Measurements from ENCODE around the gene TAGLN2. TPM values are rescaled to one million over a fixed set of nuclear protein-coding genes. Genes with fewer than 3 reads are reported as not detected.
A peak's percentile ranks its signal among the peaks of the same experiment; 100 is the strongest.

TAGLN2 gene
- total RNA-seq, 1 experiment from 2014 or later: 464 TPM

- no peaks in the 10 kb centered on the region for H3K36me3 Mint-ChIP-seq (ENCODE audit: insufficient read depth, unreplicated experiment)
- DNase-seq (ENCODE audit: unreplicated experiment): peak; percentile 93
- TF ChIP-seq CTCF (IDR thresholded peaks at IDR 0.05; ENCODE audit: unreplicated experiment): no peak
- H3K4me1 Mint-ChIP-seq (ENCODE audit: insufficient read depth, unreplicated experiment): peaks cover 14% of the 10 kb centered on the region
- H3K27ac Mint-ChIP-seq (ENCODE audit: low read depth, unreplicated experiment): no peak overlapping the region
- ChIA-PET POLR2A (interaction anchor here (0.7 to 6.1 kb wide), 8 partner anchors 10 to 99 kb away, joined by 3 to 82 read pairs (median 12); partner anchors contain the start of gene DUSP23), CTCF (interaction anchor here (0.7 to 9.4 kb wide), 15 partner anchors 9 to 719 kb away, joined by 3 to 164 read pairs (median 7); no protein-coding TSS in a partner anchor)
- no peaks in the 10 kb centered on the region for H3K9me3 Mint-ChIP-seq (ENCODE audit: unreplicated experiment)
- BruUV-seq (replicated peaks): no TSS peak
- no peak overlapping the region for H3K4me3 Mint-ChIP-seq (ENCODE audit: unreplicated experiment)
- intact Hi-C loops (cut with micrococcal nuclease): no loop called here
- no peaks in the 10 kb centered on the region for H3K27me3 Mint-ChIP-seq (ENCODE audit: insufficient read depth, unreplicated experiment)
Measured at GRCh38 chr1:159879977-159880376, 45.3 kb downstream of the TAGLN2 start.

- no peak for DNase-seq (ENCODE audit: unreplicated experiment)
- CTCF ChIA-PET: interaction anchor here (0.6 to 9.4 kb wide), 12 partner anchors 8 to 732 kb away, joined by 3 to 164 read pairs (median 6); partner anchors contain the start of genes FCRL6 and TAGLN2
- H3K9me3 Mint-ChIP-seq (ENCODE audit: unreplicated experiment): no peaks in the 10 kb centered on the region
- no TSS peak for BruUV-seq (replicated peaks)
- intact Hi-C loops (cut with micrococcal nuclease): no loop called here
- no peak overlapping the region for H3K4me3 Mint-ChIP-seq (ENCODE audit: unreplicated experiment)
- H3K27me3 Mint-ChIP-seq (ENCODE audit: insufficient read depth, unreplicated experiment): no peaks in the 10 kb centered on the region
- no peak overlapping the region for H3K27ac Mint-ChIP-seq (ENCODE audit: low read depth, unreplicated experiment)
- H3K4me1 Mint-ChIP-seq (ENCODE audit: insufficient read depth, unreplicated experiment): peaks cover 14% of the 10 kb centered on the region
- POLR2A ChIA-PET: interaction anchor here (0.6 to 6.1 kb wide), 7 partner anchors 10 to 246 kb away, joined by 3 to 82 read pairs (median 3); partner anchors contain the start of gene DUSP23
- TF ChIP-seq CTCF (IDR thresholded peaks at IDR 0.05; ENCODE audit: unreplicated experiment): no peak
- no peaks in the 10 kb centered on the region for H3K36me3 Mint-ChIP-seq (ENCODE audit: insufficient read depth, unreplicated experiment)
Measured at GRCh38 chr1:159879136-159879535, 46.2 kb downstream of the TAGLN2 start.

- H3K27me3 Mint-ChIP-seq (ENCODE audit: insufficient read depth, unreplicated experiment): no peaks in the 10 kb centered on the region
- no peak for TF ChIP-seq CTCF (IDR thresholded peaks at IDR 0.05; ENCODE audit: unreplicated experiment)
- H3K9me3 Mint-ChIP-seq (ENCODE audit: unreplicated experiment): no peaks in the 10 kb centered on the region
- no peak overlapping the region for H3K27ac Mint-ChIP-seq (ENCODE audit: low read depth, unreplicated experiment)
- no peaks in the 10 kb centered on the region for H3K36me3 Mint-ChIP-seq (ENCODE audit: insufficient read depth, unreplicated experiment)
- peaks cover 14% of the 10 kb centered on the region for H3K4me1 Mint-ChIP-seq (ENCODE audit: insufficient read depth, unreplicated experiment)
- no peak overlapping the region for H3K4me3 Mint-ChIP-seq (ENCODE audit: unreplicated experiment)
- BruUV-seq (replicated peaks): no TSS peak
- intact Hi-C loops (cut with micrococcal nuclease): no loop called here
- CTCF ChIA-PET: interaction anchor here (0.6 to 9.4 kb wide), 9 partner anchors 13 to 1179 kb away, joined by 3 to 164 read pairs (median 6); partner anchors contain the start of gene FCRL6
- POLR2A ChIA-PET: interaction anchor here (2.6 to 6.1 kb wide), 3 partner anchors 8 to 26 kb away, joined by 9 to 82 read pairs (median 53); no protein-coding TSS in a partner anchor
- peak; percentile 71 for DNase-seq (ENCODE audit: unreplicated experiment)
Measured at GRCh38 chr1:159877695-159878444, 47.4 kb downstream of the TAGLN2 start.

- CTCF ChIA-PET: interaction anchor here (0.6 to 10.4 kb wide), 10 partner anchors 17 to 1308 kb away, joined by 3 to 164 read pairs (median 4); no protein-coding TSS in a partner anchor
- POLR2A ChIA-PET: interaction anchor here (0.6 to 9.6 kb wide), 4 partner anchors 20 to 430 kb away, joined by 3 to 80 read pairs (median 3); no protein-coding TSS in a partner anchor
- Mint-ChIP-seq H3K27me3 (ENCODE audit: insufficient read depth, unreplicated experiment) (no peaks in the 10 kb centered on the region), H3K36me3 (ENCODE audit: insufficient read depth, unreplicated experiment) (no peaks in the 10 kb centered on the region), H3K4me1 (ENCODE audit: insufficient read depth, unreplicated experiment) (peaks cover 32% of the 10 kb centered on the region), H3K27ac (ENCODE audit: low read depth, unreplicated experiment) (no peak overlapping the region), H3K4me3 (ENCODE audit: unreplicated experiment) (no peak overlapping the region), H3K9me3 (ENCODE audit: unreplicated experiment) (no peaks in the 10 kb centered on the region)
- TF ChIP-seq CTCF (IDR thresholded peaks at IDR 0.05; ENCODE audit: unreplicated experiment): no peak
- intact Hi-C loops (cut with micrococcal nuclease): no loop called here
- no TSS peak for BruUV-seq (replicated peaks)
- no peak for DNase-seq (ENCODE audit: unreplicated experiment)
Measured at GRCh38 chr1:159873530-159874143, 51.7 kb downstream of the TAGLN2 start.
